HG03159 (cell line): Measurements from ENCODE around the gene GAS6.

ENCODE experiments used
- ATAC-seq: cut with Tn5 transposase; IDR thresholded peaks from one replicate; pipeline ENCODE4 v1.9.1; 2021; ENCODE audit warnings: mild to moderate bottlenecking, moderate library complexity; ENCODE audit not compliant: unreplicated experiment

GAS6 gene

DNA sequence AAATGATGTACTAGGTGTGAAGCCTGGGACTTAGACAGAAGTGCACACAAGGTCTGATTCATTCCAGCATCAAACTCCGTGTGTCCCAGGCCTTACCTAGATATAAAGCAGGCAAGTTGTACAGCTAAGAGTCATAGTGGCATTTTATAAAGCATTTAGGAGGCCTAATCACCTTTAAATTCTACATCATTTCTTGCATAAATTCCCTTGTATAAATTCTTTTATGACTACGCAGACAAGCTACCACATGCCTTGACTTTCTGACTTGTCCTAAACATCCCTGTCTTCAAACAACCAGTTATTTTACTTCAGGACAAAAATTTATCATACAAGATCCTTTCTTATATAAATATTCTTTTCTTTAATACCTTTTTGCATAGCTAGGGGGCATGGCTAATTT, 82.3 kb downstream of the GAS6 start:
- no peak for ATAC-seq

GRCh38 chr13:113777311-113778260, 86.3 kb downstream of the GAS6 start:
- no peak for ATAC-seq

DNA sequence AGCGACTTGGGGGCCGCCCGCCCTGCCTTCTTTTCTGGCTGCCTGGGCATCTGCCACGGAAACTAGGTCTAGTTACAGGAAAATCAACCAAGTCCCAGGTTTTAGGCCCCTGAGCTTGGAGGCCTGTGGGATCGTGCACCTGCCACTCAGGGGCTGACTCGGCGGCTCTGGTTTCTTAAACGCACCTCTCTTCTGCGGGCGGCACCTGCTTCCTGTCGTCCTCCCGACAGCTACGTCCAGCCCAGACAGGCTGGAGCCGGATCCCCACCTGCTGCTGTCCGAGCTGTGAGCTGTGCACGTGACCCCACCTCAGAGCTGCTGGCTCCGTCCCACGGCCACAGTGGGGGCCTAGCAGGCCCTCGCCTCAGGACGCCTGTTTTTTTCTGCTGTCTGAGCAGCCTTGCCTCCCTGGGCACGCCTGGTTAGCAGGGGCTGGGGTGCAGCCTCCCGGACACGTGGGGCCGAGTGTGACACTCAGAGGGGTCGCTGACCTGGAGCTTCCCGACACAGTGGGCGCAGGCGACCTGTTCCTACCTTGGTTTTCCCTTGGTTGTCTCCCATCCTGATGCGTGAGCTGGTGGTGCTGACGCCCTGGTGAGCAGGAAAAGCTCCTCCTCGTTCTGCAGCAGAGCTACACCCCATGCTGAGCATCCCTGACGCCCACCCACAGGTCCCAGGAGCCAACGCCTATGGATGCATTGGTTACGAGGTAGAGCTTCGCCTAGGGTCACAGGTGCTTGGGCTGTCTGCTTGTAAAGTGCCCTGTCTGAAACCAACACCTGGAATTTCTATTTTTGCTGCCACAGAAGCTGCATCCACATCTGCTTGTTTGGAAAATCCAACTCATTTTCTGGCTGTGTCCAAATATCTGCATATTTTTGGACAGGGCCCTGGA, 87.4 kb downstream of the GAS6 start:
- no peak for ATAC-seq

DNA sequence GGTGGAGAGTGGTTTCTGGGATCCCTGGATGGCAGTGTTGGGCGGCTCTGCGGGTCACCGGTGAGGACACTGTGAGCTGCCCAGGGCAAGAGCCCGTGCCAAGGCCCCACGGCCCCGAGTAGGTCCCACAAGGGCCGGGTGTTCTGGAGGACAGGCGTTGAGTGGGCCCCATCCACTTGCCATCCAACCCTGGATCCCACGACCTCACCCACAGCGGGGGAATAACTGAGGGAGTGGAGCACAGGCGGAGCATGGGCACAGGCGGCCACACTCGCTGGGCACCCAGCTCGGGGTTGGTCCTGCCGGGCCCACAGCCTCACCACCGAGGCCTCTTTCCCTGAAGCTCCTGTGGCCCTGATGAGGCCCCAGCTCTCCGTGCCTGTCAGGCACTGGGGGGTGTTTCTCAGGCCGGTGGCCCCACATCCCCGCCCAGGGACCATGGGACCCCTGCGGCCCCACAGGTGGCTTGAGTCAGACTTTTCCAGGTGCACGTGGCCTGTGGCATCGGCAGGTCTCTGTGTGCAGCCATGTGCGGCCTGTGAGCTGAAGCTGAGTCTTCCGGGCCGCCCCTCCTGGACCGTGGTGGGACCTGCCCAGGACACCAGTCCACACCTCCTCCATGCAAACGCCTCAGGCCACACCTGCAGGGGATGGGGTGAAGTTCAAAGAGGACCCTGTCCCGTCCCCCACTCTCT, 88.3 kb downstream of the GAS6 start:
- no peak for ATAC-seq

DNA sequence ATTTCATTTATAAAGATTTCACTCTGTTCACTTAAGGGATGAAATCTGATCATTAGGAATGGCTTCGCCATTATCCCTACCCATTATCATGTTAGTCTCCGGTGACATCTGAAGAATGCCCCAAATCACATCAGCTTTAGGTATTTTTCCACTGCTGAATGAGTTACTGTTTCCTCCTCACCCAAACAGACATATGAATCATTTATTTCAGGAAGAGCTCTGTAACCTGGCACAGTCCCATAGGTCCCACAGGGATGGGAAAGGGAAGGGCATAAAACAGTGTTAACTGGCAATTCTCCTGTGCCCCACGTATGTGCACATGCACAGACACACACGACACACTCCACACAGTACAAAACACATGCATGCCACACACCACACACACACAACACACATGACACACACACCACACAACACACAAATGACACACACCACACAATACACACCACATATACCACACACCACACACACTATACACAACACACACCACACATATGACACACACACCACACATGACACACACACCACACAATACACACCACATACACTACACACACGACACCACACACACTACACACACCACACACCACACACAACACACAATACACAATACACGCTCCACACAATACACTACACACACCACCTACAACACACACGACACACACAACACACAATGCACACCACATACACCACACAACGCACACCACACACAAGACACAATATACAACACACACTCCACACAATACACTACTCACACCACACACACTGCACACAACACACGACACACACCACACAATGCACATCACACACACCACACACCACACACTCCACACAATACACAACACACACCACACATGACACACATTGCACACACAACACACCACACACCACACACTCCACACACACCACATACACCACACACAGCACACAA, 89.4 kb downstream of the GAS6 start:
- no peak for ATAC-seq

GRCh38 chr13:113771709-113772331, 92.1 kb downstream of the GAS6 start:
- ATAC-seq = no peak

DNA sequence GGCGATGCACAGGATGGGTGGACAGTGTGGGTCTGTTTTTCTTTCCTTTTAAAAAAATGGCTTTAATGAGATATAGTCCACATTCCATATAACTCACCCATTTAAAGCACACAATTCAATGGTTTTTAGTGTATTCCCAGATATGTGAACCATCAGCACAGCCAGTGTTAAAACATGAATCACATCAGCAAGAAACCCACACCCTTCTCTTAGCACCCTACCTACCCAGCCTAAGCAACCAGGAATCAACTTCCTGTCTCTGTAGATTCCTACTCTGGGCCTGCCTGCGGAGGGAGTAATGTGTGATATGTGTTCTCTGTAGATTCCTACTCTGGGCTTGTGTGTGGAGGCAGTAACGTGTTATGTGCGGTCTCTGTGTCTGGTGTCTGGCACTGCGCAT, 92.9 kb downstream of the GAS6 start:
- ATAC-seq = no peak
